ENCODE data around the gene ARSA.
"Not testable (repeated sequence)": the region's sequence is repeated elsewhere in the genome, so short reads cannot be mapped to it uniquely, and the experiment has no call there.

ARSA gene

DNA sequence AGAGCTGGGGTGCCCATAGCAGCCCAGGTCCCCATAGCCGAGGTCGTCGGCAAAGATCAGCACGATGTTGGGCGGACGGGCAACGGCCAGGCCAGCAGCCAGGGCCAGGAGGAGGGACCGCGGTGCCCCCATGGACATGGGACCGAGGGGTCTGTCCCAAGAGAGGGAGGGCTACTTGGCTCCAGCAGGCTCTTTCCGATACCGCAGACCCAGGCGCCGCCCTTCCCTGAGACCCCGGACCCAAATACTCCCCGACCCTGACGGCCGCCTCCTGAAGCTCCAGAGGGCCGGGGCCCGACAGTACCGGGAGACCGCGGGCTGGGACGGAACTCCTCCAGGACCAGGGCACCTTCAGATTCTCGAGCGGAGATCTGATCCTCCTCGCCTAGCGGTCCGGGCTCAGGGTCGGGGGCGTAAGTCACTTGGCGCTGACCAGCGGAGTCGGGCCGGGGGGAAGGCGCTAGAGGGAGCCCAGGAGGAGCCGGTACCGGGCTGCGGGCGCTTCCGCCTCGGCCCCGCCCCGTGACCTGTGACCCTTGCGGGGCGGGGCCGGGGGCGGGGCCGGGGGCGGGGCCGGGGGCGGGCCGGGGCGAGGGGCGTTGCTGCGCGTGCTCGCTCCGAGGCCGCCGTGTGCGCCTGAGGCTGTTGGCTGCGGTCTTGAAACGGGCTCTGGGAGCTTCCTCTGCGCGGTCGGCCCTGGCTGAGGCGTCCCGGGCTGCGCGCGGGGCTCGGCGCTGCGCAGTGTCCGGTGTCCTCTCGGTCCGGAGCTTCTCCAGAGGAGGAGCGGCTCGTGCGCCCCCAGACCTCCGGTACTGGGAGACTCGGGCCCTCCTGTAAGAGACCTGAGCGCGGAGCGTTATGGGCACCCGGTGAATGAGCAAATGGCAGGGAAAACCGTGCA lies at the start of gene ARSA:
Gene ARSA, minus strand, starts transcription at position 511 of the 901 bp plus-strand sequence. Its CDS starts 373 bp downstream, at position 138.
- DNase-seq, result peak; percentile 74

DNA sequence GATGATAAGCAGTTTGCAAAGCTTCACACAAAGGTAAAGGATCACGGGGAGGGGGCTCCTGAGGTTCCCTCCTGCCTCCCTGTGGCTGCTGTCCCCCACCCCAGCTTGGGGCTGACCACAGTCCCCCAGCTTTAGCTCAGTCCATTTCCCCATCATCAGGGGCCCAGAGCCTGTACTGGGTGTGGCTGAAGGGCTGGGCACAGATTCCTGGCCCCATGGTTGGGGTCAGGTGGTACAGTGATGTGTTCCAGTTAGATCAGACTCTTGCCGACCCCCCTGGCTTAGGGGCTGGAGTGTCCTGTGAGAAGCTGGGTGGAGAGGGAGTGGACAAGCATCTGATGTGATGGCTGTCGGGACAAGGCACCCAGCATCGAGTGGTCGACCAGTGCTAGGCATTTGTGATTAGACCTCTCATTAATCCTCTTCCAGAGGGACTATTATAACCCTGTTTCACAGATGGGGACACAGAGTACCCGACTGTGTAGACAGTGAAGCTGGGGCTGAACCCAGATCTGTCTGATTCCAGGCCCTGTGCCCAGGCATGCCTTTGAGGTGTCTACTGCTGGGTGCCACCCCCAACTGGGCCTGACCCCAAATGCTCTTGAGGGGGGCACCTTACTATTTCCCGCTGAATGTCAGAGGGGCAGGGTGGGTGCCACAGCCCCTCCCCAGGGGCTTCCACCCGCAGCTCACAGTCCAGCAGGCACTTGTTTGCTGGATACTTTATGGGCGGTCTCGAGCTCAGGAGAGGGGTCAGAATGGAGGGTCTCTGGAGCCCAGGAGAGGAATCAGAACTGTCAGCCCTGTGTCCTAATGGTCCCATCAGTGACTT lies 48.9 kb upstream of the ARSA start:
- no peak for DNase-seq

DNA sequence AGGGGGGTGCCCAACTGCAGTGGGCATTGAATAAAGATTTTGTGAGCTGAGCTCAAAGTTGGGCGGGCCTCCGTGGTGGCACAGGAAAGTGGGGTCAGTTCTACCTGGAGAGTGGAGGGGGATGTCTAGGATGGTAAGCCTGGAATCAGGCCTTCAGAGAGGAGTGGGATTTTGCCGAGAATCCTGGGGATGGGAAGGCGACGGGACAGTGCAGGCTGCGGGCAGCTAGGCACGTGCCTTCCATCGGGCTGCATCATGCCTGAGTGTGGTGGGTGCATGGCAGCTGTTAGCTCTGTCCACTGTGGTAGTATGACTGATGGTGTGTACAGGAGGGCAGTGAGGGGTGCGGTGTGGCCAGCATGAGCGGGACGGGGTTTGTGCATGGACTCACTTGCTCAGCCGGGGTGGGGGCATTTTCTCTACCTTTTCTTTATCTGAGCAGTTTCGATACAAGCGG lies 48.3 kb upstream of the ARSA start:
- DNase-seq, result no peak

DNA sequence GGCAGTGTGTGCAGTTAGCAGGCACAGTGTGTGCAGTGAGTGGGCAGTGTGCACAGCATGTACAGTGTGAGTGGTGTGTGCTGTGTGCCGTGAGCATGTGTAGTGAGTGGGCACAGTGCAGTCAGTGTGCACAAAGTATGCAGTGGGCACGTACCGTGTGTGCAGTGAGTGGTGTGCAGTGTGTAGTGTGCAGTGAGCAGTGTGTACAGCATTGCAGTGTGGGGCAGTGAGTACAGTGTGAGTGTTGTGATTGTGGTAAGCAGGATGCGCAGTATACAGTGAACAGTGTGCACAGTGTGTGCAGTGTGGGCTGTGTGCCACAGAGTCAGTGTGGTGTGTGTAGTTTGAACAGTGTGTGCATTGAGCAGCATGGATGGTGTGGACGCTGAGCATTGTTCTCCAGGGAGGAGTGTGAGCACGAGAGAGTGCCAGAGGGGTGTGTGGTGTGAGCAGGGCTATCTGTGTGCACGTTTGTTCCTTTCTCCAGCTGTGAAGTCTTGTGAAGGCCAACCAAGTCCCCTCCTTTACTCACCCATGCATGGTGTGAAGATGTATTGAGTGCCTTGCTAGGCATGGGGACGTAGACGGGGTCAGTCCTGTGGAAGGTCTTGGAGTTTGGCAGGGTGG lies 47.7 kb upstream of the ARSA start:
- DNase-seq, result no peak

DNA sequence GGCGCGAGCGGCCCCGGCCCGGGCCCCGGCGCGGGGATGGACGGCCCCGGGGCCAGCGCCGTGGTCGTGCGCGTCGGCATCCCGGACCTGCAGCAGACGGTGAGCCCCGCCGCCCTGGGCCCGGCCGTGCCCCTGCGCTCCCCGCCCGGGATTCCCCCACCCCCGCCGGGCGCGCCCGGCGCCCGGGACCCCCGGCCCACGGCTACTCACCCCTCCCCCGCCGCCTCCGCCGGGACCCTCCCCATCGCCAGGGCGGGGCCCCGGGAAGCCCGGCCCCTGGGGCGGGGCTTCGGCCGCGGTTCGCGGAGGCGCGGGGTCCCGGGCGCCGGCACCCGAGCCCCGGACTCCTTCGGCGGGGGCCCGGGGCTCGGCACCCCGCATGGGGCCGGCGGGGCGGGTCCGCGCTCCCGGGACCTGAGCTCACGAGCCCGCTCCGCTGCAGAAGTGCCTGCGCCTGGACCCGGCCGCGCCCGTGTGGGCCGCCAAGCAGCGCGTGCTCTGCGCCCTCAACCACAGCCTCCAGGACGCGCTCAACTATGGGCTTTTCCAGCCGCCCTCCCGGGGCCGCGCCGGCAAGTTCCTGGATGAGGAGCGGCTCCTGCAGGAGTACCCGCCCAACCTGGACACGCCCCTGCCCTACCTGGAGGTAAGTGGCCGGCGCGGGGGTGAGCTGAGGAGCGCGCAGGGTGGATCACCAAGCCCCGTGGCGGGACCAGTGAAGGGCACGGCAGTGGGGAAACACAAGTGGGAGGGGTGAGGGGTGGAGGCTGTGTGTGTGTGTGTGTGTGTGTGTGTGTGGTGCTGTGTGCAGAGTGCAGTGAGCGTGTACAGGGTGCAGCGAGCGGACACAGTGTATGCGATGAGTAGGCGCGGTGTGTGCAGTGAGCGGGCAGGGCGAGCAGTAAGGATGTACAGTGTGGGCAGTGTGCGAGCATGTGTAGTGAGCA lies 46.9 kb upstream of the ARSA start:
- DNase-seq, result peak; percentile 6

DNA sequence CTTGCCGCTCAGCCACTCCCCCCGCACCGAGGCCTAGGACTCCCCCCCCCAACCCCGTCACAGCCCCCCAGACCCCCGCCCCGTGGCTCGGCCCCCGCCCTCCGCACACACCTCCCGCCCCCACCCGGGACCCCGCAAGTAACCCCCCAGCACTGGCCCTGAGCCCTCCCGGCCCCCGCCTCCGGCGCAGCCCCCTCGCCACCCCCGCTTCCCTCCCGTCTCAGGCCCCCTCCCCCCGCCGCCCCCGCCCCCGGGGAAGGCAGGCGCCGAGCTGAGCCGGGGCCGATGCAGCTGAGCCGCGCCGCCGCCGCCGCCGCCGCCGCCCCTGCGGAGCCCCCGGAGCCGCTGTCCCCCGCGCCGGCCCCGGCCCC lies 46.2 kb upstream of the ARSA start:
- no peak for DNase-seq

DNA sequence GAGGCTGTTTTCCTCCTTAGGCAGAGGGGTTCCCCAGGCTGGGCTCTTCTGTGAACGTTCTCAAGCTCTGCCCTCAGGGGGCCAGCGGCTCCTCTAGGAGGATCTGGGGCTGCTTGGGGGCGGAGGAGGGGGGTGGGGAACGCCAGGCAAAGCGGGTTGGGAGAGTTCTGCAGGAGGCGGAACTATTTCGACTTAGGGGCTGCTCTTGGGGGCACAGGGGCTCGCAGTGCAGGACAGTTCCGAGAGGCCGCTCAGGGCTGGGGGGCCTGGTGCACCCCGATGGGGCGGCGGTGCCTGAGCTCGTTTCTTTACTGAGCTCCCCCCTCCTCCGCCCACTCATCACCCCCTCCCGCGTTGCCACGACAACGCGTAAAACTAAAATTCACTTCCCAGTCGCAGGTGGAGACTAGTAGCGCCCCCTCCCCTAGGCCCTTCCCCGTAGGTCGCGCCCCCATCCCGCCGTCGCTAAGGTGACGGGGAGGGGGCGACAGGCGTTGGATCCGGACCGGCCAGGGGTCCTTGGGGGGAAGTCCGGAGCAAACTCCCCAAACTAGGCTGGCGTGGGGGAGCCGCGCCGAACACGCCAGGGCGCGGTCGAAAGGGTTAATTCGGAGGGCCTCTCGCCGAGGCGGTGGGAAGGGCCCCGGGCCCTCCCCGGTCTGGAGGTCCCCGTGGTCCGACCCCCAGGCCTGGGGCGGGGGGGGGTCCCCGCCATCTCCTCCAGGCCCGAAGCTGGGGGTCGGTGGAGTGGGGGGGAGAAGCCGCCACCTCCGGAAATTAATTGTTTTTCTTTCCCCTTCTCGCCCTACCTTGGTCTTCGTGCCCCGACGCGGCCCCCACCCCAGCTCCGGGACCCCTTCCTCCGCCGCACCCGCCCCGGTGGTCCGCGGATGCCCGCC lies 45.5 kb upstream of the ARSA start:
- DNase-seq, result no peak

DNA sequence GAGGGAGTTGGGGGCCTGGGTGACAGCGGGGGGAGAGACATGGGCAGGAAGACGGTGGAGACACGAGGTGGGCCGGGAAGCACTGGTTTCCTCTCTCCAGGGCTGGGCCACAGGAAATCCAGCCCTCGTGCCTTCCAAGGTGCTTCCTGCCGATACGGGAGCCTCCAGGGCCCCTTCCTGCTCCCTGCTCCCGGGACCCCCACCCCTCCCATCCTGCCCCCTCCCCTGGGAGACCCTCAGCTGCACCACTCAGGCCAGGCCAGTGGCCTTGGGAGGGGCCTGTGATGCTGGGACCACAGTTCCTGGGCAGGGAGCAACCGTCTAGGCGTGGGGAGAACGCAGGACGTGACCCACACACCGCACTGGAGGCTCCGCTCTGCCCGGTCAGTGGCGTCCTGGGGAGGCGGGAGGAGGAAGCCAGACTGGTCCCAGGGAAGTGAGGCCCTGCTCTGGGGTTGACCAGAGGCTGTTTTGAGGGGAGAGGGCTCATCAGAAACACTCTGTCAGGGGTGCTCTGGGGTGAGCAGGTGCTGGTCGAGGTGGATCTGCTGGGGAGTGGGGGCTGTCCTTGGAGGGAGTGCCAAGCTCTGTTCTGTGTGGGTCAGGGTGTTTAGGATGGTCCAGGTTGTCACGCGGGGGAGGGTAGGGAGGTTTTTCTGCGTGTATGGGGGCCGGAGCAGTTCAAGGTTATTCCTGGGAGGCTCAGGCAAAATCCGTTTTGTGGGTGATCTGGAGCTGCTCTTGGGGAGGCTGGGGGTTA lies 44.7 kb upstream of the ARSA start, which contains the start of gene SHANK3:
Gene SHANK3, plus strand, starts transcription at position 353 of the 760 bp plus-strand sequence.
- no peak for DNase-seq

DNA sequence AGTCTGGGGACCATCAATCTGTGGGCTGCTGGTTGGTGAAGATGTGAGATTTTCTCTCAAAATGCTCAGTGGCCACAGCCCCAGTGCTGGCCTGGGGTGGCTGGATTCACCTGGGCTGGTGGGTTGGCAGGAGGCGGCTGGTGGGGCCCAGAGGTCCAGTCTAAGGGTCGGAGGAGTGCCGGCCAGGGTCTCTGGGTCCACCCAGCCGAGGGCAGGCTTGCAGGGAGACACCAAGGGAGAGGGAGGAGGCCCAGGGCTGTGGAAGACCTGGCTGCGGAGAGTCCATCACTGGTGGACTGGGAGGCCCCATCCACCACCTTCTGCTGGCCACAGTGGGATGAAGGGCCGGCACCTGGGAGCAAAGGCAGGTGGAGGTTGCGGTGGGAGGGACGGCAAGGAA lies 44.1 kb upstream of the ARSA start:
- no peak for DNase-seq

DNA sequence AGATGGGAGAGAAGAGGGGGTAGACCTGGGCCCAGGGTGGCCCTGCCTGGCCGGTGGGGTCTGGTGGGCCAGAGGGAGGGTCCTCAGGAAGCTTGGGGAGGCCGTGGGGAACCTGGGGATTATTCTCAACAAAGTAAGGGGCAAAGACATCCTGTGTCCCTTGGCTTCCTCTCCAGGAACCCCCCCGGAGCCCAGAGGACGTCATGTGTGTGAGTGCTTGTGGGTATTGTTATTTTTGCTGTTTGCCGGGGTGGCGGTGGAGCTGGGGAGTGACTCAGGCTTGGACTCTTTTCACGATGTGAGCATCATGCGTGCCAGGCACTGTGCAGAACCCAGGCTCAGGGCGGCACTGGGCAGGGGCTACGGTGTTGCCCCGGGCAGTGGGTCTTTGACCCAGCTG lies 43.7 kb upstream of the ARSA start:
- DNase-seq, result no peak

DNA sequence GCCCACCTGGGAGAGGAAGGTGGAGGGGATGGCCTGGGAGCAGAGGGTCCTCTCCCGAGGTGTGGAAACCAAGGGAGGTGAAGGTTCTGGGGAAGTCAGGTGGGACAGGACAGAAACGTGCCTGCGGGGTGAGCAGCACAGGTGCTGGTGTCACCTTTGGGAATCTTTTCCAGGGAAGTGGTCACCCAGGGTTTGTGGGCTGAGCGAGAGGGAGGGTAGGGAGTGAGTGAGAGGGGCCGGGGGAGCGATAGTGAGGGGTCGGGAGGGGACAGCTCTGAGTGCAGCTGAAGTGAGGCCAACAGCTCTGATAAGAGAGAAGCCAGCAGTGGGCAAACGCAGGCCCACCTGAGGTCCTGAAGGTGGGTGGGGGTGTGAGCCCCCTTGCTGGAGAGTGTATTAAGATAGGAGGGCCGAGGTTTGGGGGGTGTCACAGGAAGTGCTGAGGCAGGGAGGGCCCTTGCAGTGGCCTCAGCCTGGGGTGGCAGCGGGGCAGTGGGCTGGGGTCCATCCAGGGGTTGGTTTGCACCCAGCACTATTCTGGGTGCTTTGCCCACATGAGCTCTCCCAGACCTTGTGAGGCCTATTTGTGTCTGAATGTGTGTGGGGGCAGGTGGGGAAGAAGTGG lies 43.1 kb upstream of the ARSA start:
- DNase-seq, result no peak

DNA sequence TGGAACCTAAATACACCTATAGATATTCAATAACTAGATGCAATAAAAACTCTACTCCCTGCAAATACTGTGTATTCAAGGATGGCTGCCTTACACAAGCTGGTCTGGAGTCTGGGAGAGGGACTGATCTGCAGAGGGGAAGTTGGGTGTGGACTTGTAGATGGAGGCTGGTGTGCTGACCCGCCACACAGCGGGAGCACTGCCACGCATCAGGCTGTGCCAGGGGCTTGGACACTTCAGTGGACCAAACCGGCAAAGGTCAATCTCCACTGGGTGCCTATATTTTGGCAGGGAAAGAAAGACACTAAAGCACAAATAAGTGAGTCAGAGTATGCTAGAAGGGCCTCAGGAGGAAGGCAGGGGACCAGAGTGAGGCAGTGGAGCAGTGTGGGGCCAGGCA lies 42.6 kb upstream of the ARSA start:
- DNase-seq, result no peak

DNA sequence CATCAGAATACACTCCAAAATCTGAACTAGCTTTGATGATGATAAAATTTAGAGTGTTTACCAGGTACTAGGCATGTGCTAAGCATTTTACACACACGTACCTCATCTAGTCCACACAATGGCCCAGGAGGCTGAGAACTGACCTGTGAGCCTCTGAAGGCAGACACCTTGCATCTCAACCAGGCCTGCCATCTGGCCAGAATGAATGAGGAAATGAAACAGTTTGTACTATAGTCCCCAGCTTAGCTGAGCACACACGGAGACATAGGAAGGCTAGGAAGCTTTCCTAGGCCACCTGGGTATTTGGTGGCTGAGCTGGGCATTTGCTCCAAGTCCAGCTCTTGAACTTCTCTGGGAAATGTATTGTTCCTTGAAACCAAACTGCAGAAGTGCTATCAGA lies 37.8 kb upstream of the ARSA start:
- DNase-seq, result no peak

DNA sequence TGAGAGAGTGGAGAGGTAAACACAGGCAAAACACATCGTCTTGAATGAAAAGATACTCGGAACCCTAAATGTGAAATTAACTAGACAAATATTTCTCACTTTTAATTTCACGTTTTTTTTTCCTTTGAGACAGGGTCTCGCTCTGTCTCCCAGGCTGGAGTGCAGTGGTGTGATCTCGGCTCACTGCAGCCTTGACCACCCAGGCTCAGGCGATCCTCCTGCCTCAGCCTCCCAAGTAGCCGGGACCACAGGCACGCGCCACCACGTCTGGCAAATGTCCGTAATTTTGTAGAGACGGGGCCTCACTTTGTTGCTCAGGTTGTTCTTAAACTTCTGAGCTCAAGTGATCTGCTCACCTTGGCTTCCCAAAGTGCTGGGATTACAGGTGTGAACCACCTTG lies 37.3 kb upstream of the ARSA start:
- no peak for DNase-seq

DNA sequence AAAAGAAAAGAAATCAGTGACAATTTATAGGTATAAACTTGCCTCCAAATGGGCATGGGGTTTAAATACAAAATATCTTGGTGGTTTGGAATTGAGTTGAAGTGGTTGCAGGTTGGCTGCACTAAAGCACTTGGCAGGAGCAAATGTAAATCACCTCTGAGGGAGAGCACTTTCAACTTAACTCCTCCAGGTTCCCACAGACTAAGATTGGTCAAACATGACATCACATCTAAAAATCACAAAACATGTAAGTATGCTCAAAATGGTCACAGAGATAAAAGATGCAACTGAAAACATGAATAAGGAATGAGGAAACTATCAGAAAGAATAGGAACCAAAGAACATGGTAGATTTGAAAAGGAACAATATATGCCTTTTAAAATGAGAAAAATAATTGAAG lies 32.4 kb upstream of the ARSA start:
- no peak for DNase-seq

DNA sequence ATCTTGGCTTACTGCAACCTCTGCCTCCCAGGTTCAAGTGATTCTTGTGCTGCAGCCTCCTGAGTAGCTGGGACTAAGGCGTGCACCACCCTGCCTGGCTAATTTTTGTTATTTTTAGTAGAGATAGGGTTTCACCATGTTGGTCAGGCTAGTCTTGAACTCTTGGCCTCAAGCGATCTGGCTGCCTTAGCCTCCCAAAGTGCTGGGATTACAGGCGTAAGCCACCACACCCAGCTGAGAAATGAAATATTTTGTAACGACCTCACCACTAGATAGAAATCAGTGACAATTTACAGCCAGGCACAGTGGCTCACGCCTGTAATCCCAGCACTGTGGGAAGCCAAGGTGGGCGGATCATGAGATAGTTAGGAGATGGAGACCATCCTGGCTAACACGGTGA lies 31.8 kb upstream of the ARSA start:
- DNase-seq, result not testable (repeated sequence)

DNA sequence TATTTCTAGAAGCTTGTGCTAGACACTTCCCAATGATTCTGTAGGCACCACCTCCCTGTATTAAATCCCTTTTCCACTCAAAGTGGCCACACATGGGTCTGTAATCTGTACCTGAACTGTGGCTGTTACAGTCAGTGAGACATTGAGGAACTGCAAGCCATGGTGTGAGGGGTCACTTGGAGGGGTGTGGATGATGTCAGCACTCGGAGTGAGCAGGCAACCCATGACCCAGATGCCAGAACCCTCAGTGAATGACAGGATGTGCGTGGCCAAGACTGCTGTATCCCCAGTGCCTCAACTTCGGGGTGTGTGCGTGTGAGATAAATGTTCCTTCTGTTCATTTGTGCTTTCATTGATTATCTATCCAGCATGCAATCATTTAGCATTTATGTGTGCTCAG lies 30.0 kb upstream of the ARSA start:
- no peak for DNase-seq

DNA sequence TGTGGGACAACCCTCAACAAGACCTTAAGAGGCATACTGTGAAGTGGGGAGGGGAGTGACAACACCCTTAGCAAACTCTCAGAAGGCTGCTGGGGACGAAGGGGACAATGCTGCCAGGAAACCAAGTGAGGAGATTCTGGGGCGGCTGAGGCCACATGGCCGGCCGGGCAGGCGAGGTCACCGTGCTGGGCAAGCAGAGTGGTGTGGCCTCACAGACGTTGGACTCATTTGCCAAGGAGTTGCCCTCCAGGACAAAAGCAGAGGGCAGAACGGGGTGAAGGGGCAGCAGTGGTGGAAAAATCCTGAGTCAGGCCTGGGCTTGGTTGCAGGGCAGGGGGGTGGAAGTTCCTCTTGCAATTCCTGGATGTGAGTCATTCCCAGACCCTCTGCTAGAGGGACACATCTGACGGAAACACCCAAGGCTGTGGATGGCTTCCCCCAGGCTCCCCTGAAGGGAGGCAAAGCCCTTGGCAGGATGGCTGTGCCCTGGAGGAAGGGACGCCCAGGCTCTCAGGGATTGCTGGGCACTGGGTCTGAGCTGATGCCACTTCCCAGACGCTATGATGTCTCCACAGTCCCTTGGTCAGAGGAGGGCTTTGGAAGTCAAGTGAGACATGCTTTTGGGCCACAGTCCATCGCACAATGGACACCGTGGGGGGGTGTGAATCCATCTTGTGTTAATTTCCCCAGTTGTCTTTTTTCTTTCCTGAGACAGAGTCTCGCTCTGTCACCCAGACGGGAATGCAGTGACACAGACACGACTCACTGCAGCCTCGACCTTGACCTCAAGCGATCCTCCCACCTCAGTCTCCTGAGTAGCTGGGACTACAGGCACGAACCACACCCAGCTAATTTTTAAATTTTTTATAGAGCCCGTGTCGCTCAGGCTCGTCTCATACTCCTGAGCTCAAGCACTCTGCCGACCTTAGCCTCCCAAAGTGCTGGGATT lies 28.4 kb upstream of the ARSA start:
- no peak for DNase-seq

DNA sequence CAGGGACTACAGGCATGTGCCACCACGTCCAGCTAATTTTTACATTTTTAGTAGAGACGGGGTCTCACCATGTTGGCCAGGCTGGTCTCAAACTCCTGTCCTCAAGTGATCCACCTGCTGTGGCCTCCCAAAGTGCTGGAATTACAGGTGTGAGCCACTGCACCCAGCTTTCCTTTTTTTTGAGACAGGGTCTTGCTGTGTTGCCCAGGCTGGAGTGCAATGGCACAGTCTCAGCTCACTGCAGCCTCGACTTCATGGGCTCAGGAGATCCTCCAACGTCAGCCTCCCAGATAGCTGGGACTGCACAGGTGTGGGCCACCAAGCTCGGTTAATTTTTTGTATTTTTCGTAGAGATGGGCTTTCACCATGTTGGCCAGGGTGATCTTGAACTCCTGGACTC lies 26.7 kb upstream of the ARSA start:
- DNase-seq, result not testable (repeated sequence)
